ENCODE results near the gene RPL41.

The RPL41 gene

GRCh38 chr12:56143870-56144269 is 27.4 kb downstream of the RPL41 start:
- Histone ChIP-seq H3K36me3 (ENCODE audit: control insufficient read depth, insufficient read depth, low read length) (peaks cover 66% of the 10 kb centered on the region), H3K4me1 (ENCODE audit: control insufficient read depth, insufficient read depth, low read length, poor library complexity, severe bottlenecking) (no peaks in the 10 kb centered on the region), H3K27ac (ENCODE audit: low read depth, low read length, severe bottlenecking) (no peak overlapping the region), H3K4me3 (ENCODE audit: extremely low read depth, insufficient read depth, low read length, poor library complexity, severe bottlenecking) (no peak overlapping the region), H3K9me3 (ENCODE audit: control insufficient read depth, low read length) (no peaks in the 10 kb centered on the region)
- 88 to 99% methylated on average over 6 to 8 of the region's 8 CpGs for WGBS, 2 experiments (ENCODE audit: insufficient coverage in 2 of 2)

DNA sequence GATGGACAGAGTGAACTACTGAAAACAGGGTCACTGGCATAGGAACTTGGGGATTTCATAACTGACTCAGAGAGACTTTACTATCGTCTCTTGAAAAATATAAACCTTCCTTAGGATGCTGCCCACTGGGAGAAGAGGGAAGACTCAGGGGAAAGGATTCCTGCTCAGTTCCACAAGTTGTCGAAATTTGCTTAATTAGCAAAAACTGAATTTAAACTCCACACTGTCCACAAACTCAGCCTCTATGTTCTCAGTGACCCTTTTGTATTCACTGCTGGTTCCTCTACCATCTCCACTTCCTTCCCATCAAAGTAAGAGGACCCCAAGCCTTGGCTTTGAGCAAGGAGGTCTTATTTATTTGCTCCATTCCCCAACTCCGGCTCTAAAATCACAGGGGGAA is 28.8 kb downstream of the RPL41 start:
- Histone ChIP-seq H3K27ac (ENCODE audit: low read depth, low read length, severe bottlenecking) (no peak overlapping the region), H3K4me3 (ENCODE audit: extremely low read depth, insufficient read depth, low read length, poor library complexity, severe bottlenecking) (no peak overlapping the region), H3K36me3 (ENCODE audit: control insufficient read depth, insufficient read depth, low read length) (peaks cover 53% of the 10 kb centered on the region), H3K4me1 (ENCODE audit: control insufficient read depth, insufficient read depth, low read length, poor library complexity, severe bottlenecking) (no peaks in the 10 kb centered on the region), H3K9me3 (ENCODE audit: control insufficient read depth, low read length) (no peaks in the 10 kb centered on the region)
- WGBS, 2 experiments (ENCODE audit: insufficient coverage in 2 of 2): 86 to 100% methylated on average over 1 to 2 of the region's 3 CpGs

DNA sequence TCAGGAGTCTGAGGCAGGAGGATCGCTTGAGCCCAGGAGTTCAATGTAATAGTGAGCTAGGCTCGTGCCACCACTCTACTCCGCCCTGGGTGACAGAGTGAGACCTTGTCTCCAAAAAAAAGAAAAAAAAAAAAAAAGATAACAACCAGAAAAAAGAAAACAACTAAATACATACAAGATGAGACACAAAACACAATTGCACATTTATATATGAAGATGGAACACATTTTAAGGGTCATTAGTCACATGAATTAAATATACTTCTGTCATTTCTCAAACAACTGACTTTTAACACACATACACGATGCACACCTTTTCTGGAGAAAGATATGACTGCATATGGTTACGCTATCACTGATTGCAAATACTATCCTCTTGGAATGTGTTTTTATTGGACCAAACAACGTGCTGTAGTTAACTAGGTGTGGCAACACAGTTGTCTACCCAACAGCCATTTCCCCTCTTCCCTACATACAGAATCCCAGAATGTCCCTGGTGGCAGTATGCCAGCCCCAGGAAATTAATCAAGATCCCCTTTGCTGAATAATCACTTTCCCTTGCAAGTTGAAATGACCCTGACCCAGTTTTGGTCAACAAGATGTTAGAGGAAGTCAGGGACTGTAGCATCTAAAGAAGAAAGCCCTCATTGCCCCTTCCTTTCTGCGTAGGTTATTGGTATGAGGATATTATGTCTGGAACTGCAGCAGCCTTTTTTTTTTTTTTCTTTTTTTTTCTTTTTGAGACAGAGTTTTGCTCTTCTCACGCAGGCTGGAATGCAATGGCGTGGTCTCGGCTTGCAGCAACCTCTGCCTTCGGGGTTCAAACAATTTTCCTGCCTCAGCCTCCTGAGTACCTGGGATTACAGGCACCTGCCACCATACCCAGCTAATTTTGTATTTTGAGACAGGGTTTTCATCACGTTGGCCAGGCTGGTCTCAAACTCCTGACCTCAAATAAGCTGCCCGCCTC is 30.3 kb downstream of the RPL41 start:
- Histone ChIP-seq H3K27ac (ENCODE audit: low read depth, low read length, severe bottlenecking) (no peak overlapping the region), H3K36me3 (ENCODE audit: control insufficient read depth, insufficient read depth, low read length) (peaks cover 38% of the 10 kb centered on the region), H3K4me3 (ENCODE audit: extremely low read depth, insufficient read depth, low read length, poor library complexity, severe bottlenecking) (no peak overlapping the region), H3K9me3 (ENCODE audit: control insufficient read depth, low read length) (no peaks in the 10 kb centered on the region), H3K4me1 (ENCODE audit: control insufficient read depth, insufficient read depth, low read length, poor library complexity, severe bottlenecking) (no peaks in the 10 kb centered on the region)
- 97% methylated on average over 6 to 8 of the region's 13 CpGs for WGBS, 2 experiments (ENCODE audit: insufficient coverage in 2 of 2)

DNA sequence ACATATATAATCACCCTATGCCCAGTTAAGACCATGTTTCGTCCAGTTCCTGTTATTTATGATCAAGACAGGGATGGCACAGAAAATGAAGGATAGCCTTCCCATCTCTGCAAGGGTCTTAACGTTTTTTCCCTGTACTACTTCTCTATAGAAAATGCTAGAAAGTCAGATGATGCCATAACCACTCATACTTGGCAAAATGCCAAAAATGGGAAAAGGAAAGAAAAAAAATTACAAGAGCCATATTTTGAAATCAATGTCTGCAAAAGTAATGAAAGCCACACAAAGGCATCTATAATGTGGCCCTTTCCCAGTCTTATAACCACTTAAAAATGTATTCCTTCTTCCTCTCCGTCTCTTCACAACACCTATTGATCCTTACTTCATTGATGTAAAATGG is 34.1 kb downstream of the RPL41 start:
- no peaks in the 10 kb centered on the region for H3K9me3 ChIP-seq (ENCODE audit: control insufficient read depth, low read length)
- WGBS, 2 experiments (ENCODE audit: insufficient coverage in 2 of 2): 100% methylated on average over 1 of the region's 3 CpGs; no CpG with 5 or more reads in 1 of the 2 experiments
- no peak overlapping the region for H3K4me3 ChIP-seq (ENCODE audit: extremely low read depth, insufficient read depth, low read length, poor library complexity, severe bottlenecking)
- H3K27ac ChIP-seq (ENCODE audit: low read depth, low read length, severe bottlenecking): no peak overlapping the region
- H3K36me3 ChIP-seq (ENCODE audit: control insufficient read depth, insufficient read depth, low read length): peaks cover 15% of the 10 kb centered on the region
- H3K4me1 ChIP-seq (ENCODE audit: control insufficient read depth, insufficient read depth, low read length, poor library complexity, severe bottlenecking): peaks cover 10% of the 10 kb centered on the region

- Histone ChIP-seq H3K27ac (ENCODE audit: low read depth, low read length, severe bottlenecking) (peak overlapping the region; percentile 89), H3K4me1 (ENCODE audit: control insufficient read depth, insufficient read depth, low read length, poor library complexity, severe bottlenecking) (peaks cover 12% of the 10 kb centered on the region), H3K4me3 (ENCODE audit: extremely low read depth, insufficient read depth, low read length, poor library complexity, severe bottlenecking) (peak overlapping the region; percentile 79), H3K36me3 (ENCODE audit: control insufficient read depth, insufficient read depth, low read length) (peaks cover 25% of the 10 kb centered on the region), H3K9me3 (ENCODE audit: control insufficient read depth, low read length) (no peaks in the 10 kb centered on the region)
- 13 to 21% methylated on average over 11 to 12 of the region's 12 CpGs for WGBS, 2 experiments (ENCODE audit: insufficient coverage in 2 of 2)
These were observed 35.3 kb downstream of the RPL41 start for GRCh38 chr12:56151672-56152131.

- Histone ChIP-seq H3K4me1 (ENCODE audit: control insufficient read depth, insufficient read depth, low read length, poor library complexity, severe bottlenecking) (peaks cover 17% of the 10 kb centered on the region), H3K4me3 (ENCODE audit: extremely low read depth, insufficient read depth, low read length, poor library complexity, severe bottlenecking) (peak within 1 kb of the TSS; percentile 79), H3K36me3 (ENCODE audit: control insufficient read depth, insufficient read depth, low read length) (peaks cover 25% of the 10 kb centered on the region), H3K9me3 (ENCODE audit: control insufficient read depth, low read length) (no peaks in the 10 kb centered on the region), H3K27ac (ENCODE audit: low read depth, low read length, severe bottlenecking) (peak within 1 kb of the TSS; percentile 89)
- WGBS, 2 experiments (ENCODE audit: insufficient coverage in 2 of 2): 0% methylated on average over 8 to 18 of the region's 37 CpGs
These were observed 35.8 kb downstream of the RPL41 start, which contains the start of gene MYL6B for GRCh38 chr12:56152132-56152755. TSS of gene MYL6B (plus strand) at chr12:56152587. CDS start at chr12:56153919, 1,332 bp downstream.

DNA sequence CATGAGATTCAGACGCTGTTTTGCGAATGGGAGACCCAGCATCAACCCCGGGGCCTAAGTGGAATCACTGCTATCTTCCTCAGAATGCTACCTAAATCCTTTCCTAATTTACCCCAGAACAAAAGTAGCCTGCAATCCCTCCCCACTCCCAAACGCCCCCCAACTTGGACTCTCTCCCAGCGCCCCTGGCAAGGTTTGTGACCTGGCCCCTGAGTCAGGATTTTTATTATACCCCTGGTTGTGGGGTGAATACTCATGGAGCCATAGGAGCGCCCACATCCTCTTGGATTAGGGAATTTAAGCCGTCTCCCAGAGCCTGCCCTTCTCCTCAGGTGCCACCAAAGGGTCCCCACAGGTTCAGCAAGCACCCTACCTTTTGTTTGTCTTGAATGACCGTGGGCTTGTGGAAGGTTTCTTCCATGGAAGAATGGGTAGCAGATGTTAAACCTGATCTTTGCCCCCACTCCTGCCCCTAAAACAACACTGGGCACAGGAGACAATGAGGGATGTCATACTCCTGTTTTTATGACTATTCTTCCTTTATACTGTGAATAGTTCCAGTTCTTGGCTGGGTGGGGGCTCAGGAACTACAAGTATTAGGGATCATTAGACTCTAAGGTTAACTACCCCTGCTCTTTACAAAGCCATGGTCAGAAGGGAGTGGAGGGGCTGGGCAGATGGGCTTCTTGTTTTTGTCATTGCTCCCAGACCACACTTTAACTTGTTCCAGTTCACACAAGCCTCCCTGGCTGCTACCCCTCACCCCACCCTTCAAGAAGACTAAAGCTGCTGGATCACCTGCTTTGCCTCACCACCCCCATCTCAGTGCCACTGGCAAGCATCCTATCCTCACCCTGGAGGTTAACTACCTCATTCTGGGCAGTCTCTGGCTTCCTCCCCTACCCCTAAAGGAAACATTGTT is 36.6 kb downstream of the RPL41 start:
- H3K9me3 ChIP-seq (ENCODE audit: control insufficient read depth, low read length): no peaks in the 10 kb centered on the region
- peak overlapping the region; percentile 10 for H3K27ac ChIP-seq (ENCODE audit: low read depth, low read length, severe bottlenecking)
- peaks cover 25% of the 10 kb centered on the region for H3K36me3 ChIP-seq (ENCODE audit: control insufficient read depth, insufficient read depth, low read length)
- WGBS, 2 experiments (ENCODE audit: insufficient coverage in 2 of 2): 10 to 12% methylated on average over 3 to 7 of the region's 8 CpGs
- H3K4me3 ChIP-seq (ENCODE audit: extremely low read depth, insufficient read depth, low read length, poor library complexity, severe bottlenecking): peak overlapping the region; percentile 79
- peaks cover 17% of the 10 kb centered on the region for H3K4me1 ChIP-seq (ENCODE audit: control insufficient read depth, insufficient read depth, low read length, poor library complexity, severe bottlenecking)

- 80 to 96% methylated on average over 5 of the region's 5 CpGs for WGBS, 2 experiments (ENCODE audit: insufficient coverage in 2 of 2)
- Histone ChIP-seq H3K27ac (ENCODE audit: low read depth, low read length, severe bottlenecking) (no peak overlapping the region), H3K4me3 (ENCODE audit: extremely low read depth, insufficient read depth, low read length, poor library complexity, severe bottlenecking) (no peak overlapping the region), H3K36me3 (ENCODE audit: control insufficient read depth, insufficient read depth, low read length) (peaks cover 27% of the 10 kb centered on the region), H3K9me3 (ENCODE audit: control insufficient read depth, low read length) (no peaks in the 10 kb centered on the region), H3K4me1 (ENCODE audit: control insufficient read depth, insufficient read depth, low read length, poor library complexity, severe bottlenecking) (peaks cover 17% of the 10 kb centered on the region)
These were observed 37.2 kb downstream of the RPL41 start for GRCh38 chr12:56153678-56154065.

GRCh38 chr12:56154246-56154771 is 37.9 kb downstream of the RPL41 start:
- Histone ChIP-seq H3K27ac (ENCODE audit: low read depth, low read length, severe bottlenecking) (no peak overlapping the region), H3K4me3 (ENCODE audit: extremely low read depth, insufficient read depth, low read length, poor library complexity, severe bottlenecking) (no peak overlapping the region)
- no CpG with 5 or more reads among the region's 1 CpG for WGBS, 2 experiments (ENCODE audit: insufficient coverage in 2 of 2)

GRCh38 chr12:56154818-56155217 is 38.4 kb downstream of the RPL41 start:
- peaks cover 20% of the 10 kb centered on the region for H3K4me1 ChIP-seq (ENCODE audit: control insufficient read depth, insufficient read depth, low read length, poor library complexity, severe bottlenecking)
- H3K36me3 ChIP-seq (ENCODE audit: control insufficient read depth, insufficient read depth, low read length): peaks cover 39% of the 10 kb centered on the region
- no peaks in the 10 kb centered on the region for H3K9me3 ChIP-seq (ENCODE audit: control insufficient read depth, low read length)
- H3K27ac ChIP-seq (ENCODE audit: low read depth, low read length, severe bottlenecking): no peak overlapping the region
- 96 to 100% methylated on average over 3 to 5 of the region's 5 CpGs for WGBS, 2 experiments (ENCODE audit: insufficient coverage in 2 of 2)
- H3K4me3 ChIP-seq (ENCODE audit: extremely low read depth, insufficient read depth, low read length, poor library complexity, severe bottlenecking): no peak overlapping the region

More at GRCh38 chr12:56154246-56154771, 37.9 kb downstream of the RPL41 start:
- peaks cover 17% of the 10 kb centered on the region for H3K4me1 ChIP-seq (ENCODE audit: control insufficient read depth, insufficient read depth, low read length, poor library complexity, severe bottlenecking)
- peaks cover 34% of the 10 kb centered on the region for H3K36me3 ChIP-seq (ENCODE audit: control insufficient read depth, insufficient read depth, low read length)
- no peaks in the 10 kb centered on the region for H3K9me3 ChIP-seq (ENCODE audit: control insufficient read depth, low read length)
